Pulmonary artery endothelial cell (primary cell): ENCODE data around the gene OTULIN. TPM values are rescaled to one million over a fixed set of nuclear protein-coding genes. Genes with fewer than 3 reads are reported as not detected.

Experiments used
- DNase-seq: peaks from one replicate; pipeline ENCODE4 v3.0.0-alpha.2; 2011; ENCODE audit warnings: low read depth, low spot score
- total RNA-seq: library from RNA; depleted of rRNA; stranded (reverse); fragments of >200 nt; gene quantifications from 2 replicates; pipeline ENCODE4 v1.2.3, GENCODE V29; 2014

The OTULIN gene
- total RNA-seq, 1 donor from 2014 or later, result 18.7 TPM

- DNase-seq, result no peak
These were observed 31.5 kb downstream of the OTULIN start for GRCh38 chr5:14696057-14696456.

- DNase-seq, result no peak
These were observed 32.3 kb downstream of the OTULIN start for GRCh38 chr5:14696851-14697250.

- no peak for DNase-seq
These were observed 34.0 kb downstream of the OTULIN start for GRCh38 chr5:14698495-14698894.

- no peak for DNase-seq
These were observed 34.6 kb downstream of the OTULIN start for GRCh38 chr5:14699159-14699558.

- DNase-seq, result no peak
These were observed 35.4 kb downstream of the OTULIN start for GRCh38 chr5:14699807-14700400.

GRCh38 chr5:14700478-14701436 is 36.2 kb downstream of the OTULIN start:
- DNase-seq, result no peak

GRCh38 chr5:14701556-14701955 is 37.0 kb downstream of the OTULIN start:
- no peak for DNase-seq

GRCh38 chr5:14702238-14702839 is 37.8 kb downstream of the OTULIN start:
- DNase-seq, result no peak

- no peak for DNase-seq
These were observed 41.0 kb downstream of the OTULIN start for GRCh38 chr5:14705556-14705955.

GRCh38 chr5:14706615-14707021 is 42.1 kb downstream of the OTULIN start:
- DNase-seq, result peak; percentile 4

GRCh38 chr5:14707811-14708390 is 43.4 kb downstream of the OTULIN start:
- DNase-seq, result no peak

- DNase-seq, result no peak
These were observed 44.0 kb downstream of the OTULIN start for GRCh38 chr5:14708551-14708950.

GRCh38 chr5:14710313-14710994 is 45.9 kb downstream of the OTULIN start:
- no peak for DNase-seq

GRCh38 chr5:14712131-14712530 is 47.6 kb downstream of the OTULIN start:
- DNase-seq, result no peak

- DNase-seq, result no peak
These were observed 48.1 kb downstream of the OTULIN start for GRCh38 chr5:14712666-14713065.

- DNase-seq, result no peak
These were observed 49.2 kb downstream of the OTULIN start for GRCh38 chr5:14713476-14714390.

- no peak for DNase-seq
These were observed 50.2 kb downstream of the OTULIN start for GRCh38 chr5:14714706-14715105.

GRCh38 chr5:14715481-14715880 is 51.0 kb downstream of the OTULIN start:
- DNase-seq, result no peak

- no peak for DNase-seq
These were observed 52.5 kb downstream of the OTULIN start for GRCh38 chr5:14716755-14717752.
